ENCODE measurements around the gene AOX1. TPM values are rescaled to one million over a fixed set of nuclear protein-coding genes. Genes with fewer than 3 reads are reported as not detected.

AOX1 gene
- total RNA-seq, 4 donors from 2014 or later = 13.8 to 52.6 (median 33.8) TPM

DNA sequence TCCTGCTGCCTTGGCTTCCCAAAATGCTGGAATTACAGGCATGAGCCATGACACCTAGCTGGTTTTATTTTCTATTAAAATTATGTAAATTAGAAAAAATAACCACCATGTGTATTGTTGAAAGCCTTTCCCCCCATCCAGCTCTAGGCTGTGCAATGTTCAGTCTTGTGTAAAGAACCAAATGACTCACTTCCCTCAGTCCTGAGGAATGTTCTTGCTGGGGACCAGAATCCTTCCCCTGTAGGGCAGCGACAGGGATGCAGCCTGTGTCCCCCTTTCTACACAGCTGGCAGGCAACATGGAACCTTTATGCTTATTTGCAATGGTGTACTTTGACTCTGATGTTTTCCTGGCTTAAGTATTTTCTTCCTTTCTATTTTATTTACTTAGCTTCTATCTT lies 29.4 kb downstream of the AOX1 start:
- DNase-seq = no peak
- Histone ChIP-seq H3K36me3 (no peaks in the 10 kb centered on the region), H3K27ac (no peak overlapping the region), H3K4me1 (no peaks in the 10 kb centered on the region), H3K4me3 (no peak overlapping the region), H3K27me3 (no peaks in the 10 kb centered on the region), H3K9me3 (no peaks in the 10 kb centered on the region)
- intact Hi-C loops (cut with DNase I; ENCODE audit: low total_unique reads) = no loop called here
- TF ChIP-seq, protein P1, sequence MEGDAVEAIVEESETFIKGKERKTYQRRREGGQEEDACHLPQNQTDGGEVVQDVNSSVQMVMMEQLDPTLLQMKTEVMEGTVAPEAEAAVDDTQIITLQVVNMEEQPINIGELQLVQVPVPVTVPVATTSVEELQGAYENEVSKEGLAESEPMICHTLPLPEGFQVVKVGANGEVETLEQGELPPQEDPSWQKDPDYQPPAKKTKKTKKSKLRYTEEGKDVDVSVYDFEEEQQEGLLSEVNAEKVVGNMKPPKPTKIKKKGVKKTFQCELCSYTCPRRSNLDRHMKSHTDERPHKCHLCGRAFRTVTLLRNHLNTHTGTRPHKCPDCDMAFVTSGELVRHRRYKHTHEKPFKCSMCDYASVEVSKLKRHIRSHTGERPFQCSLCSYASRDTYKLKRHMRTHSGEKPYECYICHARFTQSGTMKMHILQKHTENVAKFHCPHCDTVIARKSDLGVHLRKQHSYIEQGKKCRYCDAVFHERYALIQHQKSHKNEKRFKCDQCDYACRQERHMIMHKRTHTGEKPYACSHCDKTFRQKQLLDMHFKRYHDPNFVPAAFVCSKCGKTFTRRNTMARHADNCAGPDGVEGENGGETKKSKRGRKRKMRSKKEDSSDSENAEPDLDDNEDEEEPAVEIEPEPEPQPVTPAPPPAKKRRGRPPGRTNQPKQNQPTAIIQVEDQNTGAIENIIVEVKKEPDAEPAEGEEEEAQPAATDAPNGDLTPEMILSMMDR (IDR thresholded peaks at IDR 0.05) = no peak
- TF ChIP-seq POLR2A (IDR thresholded peaks at IDR 0.05) = no peak

DNA sequence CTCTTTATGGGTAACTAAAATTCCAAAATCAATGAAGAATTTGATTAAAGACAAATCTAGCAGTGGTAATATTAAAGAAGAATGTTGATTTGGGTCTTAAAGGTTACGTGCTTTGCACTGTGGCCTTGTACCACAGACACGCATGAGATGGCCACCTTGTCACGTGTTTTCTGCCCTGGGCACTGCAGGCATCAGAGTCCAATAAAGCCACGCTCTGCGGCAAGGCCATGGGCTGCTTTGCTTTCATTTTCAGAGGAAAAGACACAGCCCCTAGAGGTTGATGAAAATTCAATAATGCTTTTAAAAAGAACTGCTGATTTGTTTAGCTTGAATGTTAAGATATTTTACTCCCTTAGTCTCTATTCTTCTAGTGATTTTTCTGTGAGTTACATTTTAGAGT lies 30.4 kb downstream of the AOX1 start:
- no peak overlapping the region for H3K4me3 ChIP-seq
- H3K9me3 ChIP-seq = no peaks in the 10 kb centered on the region
- TF ChIP-seq POLR2A (IDR thresholded peaks at IDR 0.05) = no peak
- TF ChIP-seq, protein P1 (IDR thresholded peaks at IDR 0.05) = no peak
- H3K27ac ChIP-seq = no peak overlapping the region
- no peaks in the 10 kb centered on the region for H3K27me3 ChIP-seq
- intact Hi-C loops (cut with DNase I; ENCODE audit: low total_unique reads) = no loop called here
- H3K36me3 ChIP-seq = no peaks in the 10 kb centered on the region
- no peak for DNase-seq
- no peaks in the 10 kb centered on the region for H3K4me1 ChIP-seq

DNA sequence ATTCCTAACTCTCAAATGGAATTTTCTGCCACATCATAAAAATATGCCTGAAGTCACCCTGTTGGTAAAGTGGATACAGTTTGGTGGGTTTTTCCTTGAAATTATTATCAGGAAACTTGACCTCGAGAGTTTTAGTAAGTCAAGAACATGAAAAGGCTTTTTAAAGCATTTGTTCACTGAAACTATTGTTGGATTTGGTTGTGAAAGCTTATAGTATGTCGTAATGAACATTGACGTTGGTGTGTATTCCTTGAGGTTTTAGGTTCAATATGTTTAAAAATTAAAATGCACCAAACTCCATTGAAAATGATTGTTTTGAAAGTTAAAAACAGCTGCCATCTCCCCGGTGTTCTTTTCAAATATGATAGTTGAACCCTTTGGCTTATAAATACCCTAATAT lies 30.8 kb downstream of the AOX1 start:
- H3K4me1 ChIP-seq = no peaks in the 10 kb centered on the region
- no peaks in the 10 kb centered on the region for H3K9me3 ChIP-seq
- DNase-seq = no peak
- intact Hi-C loops (cut with DNase I; ENCODE audit: low total_unique reads) = no loop called here
- no peaks in the 10 kb centered on the region for H3K27me3 ChIP-seq
- H3K4me3 ChIP-seq = no peak overlapping the region
- H3K36me3 ChIP-seq = no peaks in the 10 kb centered on the region
- H3K27ac ChIP-seq = no peak overlapping the region
- TF ChIP-seq POLR2A (IDR thresholded peaks at IDR 0.05) = no peak
- TF ChIP-seq, protein P1 (IDR thresholded peaks at IDR 0.05) = no peak

DNA sequence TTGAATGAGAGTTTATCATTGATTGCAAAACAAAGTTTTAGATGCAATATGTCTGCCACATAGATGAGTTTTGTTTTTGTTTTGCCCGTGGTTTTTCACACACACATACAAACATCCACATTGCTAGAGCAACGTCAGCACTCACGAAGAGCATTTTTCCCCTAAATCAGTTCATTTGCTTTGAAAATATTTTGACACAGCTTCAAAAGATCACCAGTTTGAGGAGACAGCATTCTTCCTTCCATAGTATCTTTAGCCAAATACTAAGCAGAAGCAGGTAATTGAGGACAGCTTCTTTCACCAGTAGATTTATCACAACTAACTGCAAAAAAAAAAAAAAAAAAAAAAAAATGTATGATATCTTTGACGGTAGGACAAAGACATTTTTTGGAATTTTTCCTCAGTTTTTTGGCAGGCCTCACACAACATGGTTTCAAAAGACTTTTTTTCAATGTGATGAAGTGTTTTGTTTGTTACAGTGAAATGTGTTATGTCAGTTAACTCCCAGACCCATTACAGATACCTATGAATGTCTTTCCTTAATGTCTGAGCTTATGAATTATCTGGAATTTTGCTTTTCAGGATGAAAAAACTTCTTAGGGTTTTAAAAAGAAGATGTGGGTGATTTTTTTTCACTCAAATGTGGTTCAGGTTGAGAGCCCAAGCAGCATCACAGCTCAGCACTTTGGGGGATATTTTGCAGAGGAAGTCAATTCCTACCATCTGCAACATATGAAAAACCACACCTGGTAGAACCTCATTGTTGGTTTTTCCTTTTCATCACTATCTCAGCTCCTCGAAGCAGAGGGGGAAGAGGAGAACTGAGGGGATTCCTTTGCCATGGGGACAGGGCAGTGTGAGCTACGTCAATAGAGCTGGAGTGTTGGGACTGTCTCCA lies 31.6 kb downstream of the AOX1 start:
- DNase-seq = no peak
- TF ChIP-seq, protein P1 (IDR thresholded peaks at IDR 0.05) = no peak
- TF ChIP-seq POLR2A (IDR thresholded peaks at IDR 0.05) = no peak
- Histone ChIP-seq H3K27me3 (no peaks in the 10 kb centered on the region), H3K9me3 (no peaks in the 10 kb centered on the region), H3K4me3 (no peak overlapping the region), H3K4me1 (no peaks in the 10 kb centered on the region), H3K36me3 (no peaks in the 10 kb centered on the region), H3K27ac (no peak overlapping the region)
- intact Hi-C loops (cut with DNase I; ENCODE audit: low total_unique reads) = no loop called here

- DNase-seq = no peak
- H3K9me3 ChIP-seq = no peaks in the 10 kb centered on the region
- no peaks in the 10 kb centered on the region for H3K27me3 ChIP-seq
- no peak overlapping the region for H3K27ac ChIP-seq
- no peak overlapping the region for H3K4me3 ChIP-seq
- intact Hi-C loops (cut with DNase I; ENCODE audit: low total_unique reads) = no loop called here
- no peak for TF ChIP-seq POLR2A (IDR thresholded peaks at IDR 0.05)
- TF ChIP-seq, protein P1 (IDR thresholded peaks at IDR 0.05) = no peak
- H3K4me1 ChIP-seq = no peaks in the 10 kb centered on the region
- H3K36me3 ChIP-seq = no peaks in the 10 kb centered on the region
Observed at GRCh38 chr2:200618054-200618419, 32.2 kb downstream of the AOX1 start.

Data from uterus (tissue), 4 donors.